Hematopoietic multipotent progenitor cell treated with erythropoietin and hydrocortisone succinate and interleukin-3 and kit ligand, for 17 days (in vitro differentiated cells): ENCODE measurements around the gene EIF4G3.

Source experiments
- DNase-seq: peaks from one replicate; pipeline ENCODE4 v3.0.0-alpha.2; 2015; ENCODE audit warnings: low spot score

The EIF4G3 gene

DNA sequence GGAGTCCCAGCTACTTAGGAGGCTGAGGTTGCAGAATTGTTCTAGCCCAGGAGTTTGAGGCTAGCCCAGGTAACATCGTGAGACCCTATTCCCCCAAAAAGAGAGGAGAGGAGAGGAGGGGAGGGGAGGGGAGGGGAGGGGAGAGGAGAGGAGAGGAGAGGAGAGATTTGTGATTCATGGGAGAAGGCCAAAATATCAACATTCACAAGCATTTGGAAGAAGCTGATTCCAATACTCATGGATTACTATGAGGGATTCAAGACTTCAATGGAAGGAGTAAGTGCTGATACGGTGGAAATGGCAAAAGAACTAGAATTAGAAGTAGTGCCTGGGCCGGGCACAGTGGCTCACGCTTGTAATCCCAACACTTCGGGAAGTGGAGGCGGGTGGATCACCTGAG lies 187.8 kb downstream of the EIF4G3 start:
- no peak for DNase-seq

DNA sequence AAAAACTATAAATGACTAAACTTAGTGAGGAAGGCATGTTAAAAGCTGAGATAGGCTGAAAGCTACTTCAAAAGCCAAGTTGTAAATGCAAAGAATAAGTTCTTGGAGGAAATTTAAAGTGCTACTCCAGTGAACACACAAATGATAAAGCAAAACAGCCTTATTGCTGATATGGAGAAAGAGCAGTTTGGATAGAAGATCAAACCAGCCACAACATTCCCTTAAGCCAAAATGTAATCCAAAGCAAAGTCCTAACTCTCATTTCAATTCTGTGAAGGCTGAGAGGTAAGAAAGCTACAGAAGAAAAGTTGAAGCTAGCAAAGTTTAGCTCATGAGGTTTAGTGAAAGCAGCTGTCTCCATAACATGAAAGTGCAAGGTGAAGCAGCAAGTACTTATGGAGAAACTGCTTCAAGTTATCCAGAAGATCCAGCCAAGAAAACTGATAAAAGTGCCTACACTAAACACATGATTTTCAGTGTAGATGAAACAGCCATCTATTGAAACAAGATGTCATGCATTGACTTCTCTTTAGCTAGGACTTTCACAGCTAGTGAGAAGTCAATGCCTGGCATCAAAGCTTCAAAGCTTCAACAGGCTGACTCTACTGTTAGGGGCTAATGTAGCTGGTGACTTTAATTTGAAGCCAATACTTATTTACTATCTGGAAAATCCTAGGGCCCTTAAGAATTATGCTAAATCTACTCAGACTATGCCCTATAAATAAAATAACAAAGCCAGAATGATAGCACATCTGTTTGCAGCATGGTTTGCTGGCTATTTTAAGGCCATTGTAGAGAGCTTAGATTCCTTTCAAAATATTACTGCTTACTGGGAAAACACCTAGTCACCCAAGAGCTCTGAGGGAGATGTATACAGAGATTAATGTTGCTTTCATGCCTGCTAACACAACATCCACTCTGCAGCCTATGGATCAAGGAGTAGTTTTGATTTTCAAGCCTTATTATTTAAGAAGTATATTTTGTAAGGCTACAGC lies 188.6 kb downstream of the EIF4G3 start:
- DNase-seq, result no peak

DNA sequence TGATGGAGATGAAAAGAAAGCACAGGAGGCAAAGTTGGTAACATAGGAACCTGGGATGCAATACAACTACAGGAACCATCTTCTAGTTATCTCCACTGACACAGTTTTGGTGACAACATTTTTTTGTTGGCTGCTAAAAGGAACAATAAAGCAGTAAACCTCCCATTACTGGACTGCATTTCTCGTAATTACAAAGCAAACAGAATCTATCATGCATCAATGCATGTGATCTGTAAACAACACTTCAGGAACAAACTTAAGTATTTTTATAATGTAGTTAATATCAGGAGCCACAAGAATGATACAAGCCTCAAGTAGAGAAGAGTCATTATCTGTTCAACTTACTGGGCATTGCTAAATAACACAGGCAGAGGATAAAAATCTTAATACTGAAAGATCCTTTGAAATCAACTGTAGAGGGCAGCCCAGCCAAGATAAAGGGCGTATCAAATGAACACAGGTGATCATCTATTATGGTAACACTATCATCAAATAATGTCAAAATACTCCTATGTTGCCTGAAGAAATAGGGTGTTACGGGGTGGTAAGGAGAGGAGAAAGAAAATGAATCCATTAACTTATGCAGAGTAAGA lies 193.3 kb downstream of the EIF4G3 start:
- no peak for DNase-seq

DNA sequence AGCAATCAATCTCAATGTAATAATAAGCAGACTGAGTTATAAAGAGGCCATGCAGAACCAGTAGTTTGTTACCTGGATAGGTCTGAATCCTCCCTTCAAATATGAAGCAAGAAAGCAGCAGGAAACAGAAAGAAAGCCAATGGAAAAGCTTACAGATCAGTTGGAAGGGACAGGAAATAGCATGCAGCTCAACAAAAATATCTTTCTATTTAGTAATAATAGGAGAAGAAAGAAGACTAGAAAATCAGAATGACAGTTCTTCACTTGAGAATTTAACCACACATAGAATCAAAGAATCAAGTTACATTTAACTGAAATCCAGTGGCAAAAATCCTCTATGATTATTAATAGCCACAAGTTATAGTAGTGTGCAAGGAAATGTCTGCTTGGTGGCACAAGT lies 194.4 kb downstream of the EIF4G3 start:
- no peak for DNase-seq

DNA sequence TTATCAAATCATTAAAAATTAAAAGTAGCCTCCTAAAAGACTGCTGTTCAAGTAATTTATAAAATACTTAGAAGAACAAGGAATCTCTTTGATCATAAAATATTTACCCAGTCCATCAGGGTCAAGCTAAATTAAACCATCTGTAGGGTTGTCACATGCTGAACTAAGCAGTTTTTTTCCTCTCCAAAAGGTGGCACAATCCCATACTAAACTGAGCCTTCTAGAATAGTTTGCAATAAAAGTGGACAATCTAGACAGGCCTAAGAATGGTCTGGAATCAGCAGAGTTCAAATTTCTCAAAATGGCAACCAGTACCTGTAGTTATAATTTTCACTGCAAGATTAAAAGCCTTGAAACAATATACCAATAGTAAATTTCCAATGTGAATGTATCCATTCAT lies 194.8 kb downstream of the EIF4G3 start:
- DNase-seq, result peak; percentile 25

DNA sequence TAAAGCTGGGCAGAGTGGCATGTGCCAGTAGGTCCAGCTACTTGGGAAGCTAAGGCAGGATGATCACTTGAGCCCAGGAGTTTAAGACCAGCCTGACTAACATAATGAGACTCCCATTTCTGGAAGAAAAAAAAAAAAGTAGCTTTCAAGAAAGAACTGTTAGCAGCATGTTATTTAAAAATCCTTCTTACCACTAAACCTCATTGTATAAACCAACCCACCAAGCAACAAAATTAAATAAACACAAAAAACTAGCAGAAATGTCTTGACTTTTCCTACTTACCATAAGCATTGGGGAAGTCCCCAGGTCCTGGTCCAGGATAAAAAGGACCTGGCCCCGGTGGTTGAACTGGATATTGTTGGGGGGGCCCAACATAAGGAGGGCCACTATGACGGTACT lies 196.6 kb downstream of the EIF4G3 start:
- DNase-seq, result no peak

DNA sequence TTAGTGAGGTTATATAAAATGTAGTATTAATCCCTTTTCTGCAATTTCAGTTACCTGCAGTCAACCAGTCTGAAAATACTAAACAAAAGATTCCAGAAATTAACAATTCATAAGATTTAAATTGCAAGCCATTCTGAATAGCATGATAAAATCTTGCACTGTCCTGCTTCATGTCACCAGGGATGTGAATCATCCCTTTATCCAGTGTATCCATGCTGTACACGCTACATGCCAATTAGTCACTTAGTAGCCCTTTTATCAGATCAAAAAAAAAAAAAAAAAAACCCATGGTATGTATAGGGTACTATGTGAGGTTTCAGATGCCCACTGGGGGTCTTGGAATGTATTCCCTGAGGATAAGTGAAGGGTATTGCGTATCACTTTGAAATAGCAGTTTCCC lies 198.3 kb downstream of the EIF4G3 start:
- no peak for DNase-seq

DNA sequence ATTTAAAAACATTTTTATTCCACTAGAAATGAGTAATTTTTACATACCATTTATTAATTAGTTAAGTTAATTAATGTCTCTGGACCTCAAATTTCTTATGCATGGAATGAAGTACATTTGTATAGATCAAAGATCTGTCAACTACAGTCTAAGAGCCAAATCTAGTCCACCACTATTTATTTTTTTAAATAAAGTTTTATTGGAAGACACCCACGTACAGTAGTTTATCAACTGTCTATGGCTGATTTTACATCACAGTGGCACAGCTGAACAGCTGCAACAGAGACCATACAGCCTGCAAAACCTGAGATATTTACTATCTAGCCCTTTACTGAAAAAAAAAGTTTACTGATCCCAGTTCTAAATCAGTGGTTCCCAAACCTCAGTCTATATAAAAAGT lies 201.0 kb downstream of the EIF4G3 start:
- no peak for DNase-seq

DNA sequence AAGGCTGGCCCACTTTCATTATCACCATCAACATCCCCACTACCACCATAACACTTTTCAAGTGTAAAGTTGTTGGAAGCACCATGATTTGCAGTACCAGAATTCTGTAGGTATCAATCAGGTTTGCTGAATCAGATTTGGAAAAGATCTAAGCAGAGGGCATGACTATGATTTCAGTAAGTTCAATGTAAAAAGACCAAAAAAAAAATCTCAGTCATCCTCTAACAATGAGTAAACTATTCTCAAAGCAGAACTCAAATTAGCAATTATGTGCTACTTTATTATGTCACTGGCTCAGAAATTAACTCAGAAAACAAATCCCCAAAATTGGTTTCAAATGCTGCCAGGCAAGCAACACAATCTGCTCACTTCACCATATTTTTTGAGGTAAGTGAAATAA lies 201.7 kb downstream of the EIF4G3 start:
- DNase-seq, result no peak

DNA sequence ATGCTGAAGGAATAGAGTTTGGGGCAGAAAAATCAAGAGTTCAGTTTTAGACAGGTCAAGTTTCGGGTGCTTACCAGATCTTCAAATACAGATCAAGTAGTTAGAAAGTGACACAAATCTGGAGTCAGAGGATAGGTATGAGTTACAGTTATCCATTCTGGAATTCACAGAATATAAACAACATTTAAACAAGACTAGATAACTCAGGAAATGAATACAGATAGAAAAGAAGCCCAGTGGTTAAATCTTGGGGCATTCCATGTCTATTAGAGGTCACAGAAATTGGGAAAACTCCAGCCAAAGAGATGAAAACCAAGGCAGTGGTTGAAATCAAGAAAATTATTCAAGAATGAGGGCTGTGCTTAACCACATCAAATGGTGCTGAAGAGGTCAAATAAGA lies 202.6 kb downstream of the EIF4G3 start:
- no peak for DNase-seq

DNA sequence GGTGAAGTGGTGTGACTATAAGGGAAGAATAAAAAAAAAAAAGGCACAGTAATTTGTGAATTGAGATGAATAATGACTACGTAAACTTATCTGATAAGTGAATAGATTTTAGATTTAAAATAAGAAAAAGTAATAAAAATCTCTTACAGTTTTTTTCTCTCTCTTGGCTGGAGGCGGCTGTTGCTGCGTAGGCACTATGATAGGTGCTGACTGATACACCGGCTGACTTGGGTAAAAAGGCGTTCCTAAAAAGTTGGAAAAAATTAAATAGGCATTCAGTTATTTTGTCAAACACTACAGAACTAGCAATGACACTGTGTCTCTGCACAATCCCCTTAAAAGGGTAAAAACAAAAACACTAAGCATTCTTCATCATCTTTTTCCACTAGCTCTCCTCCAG lies 203.8 kb downstream of the EIF4G3 start:
- DNase-seq, result no peak

DNA sequence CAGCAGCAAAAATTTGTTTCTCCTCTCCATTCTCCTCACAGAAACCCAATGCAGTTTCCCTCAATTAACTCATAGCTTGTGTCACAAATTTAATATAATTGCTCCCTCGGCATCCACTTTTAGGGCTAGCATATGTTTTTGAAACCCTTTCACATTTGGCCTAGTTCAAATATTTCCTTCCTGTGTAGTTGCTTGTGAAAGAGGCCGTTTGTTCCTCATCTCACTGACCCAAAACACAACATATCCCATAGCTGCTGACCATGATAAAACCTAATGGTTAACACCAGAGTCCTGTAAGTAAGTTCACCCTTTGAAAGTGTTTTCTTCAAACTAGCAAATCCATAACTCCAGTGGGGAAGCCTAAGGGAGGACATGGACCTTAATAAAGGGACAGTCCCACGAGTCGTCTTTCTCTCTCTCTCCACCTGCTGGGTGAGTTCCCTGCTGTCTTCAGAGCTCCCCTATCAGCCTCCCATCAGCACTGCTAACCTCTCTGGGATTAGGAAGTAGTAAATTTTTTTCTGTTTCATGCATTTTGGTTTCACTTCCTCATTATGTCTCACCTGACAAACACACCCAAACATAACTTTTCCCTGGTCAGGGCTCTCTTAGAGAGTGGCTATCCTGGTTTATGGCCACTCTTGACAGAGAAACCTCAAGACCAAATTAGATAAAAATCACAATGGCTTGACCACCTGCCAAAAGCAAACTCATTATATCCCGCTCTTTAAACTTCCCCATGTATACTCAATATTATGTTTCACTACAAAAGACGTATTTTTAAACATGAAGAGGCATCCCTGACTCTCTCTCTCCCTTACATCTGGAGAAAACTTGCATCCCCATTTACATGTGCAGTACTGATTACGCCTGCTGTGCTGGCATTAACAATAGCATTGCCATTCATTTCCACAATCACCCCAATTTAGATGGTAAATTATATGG lies 211.9 kb downstream of the EIF4G3 start:
- no peak for DNase-seq

DNA sequence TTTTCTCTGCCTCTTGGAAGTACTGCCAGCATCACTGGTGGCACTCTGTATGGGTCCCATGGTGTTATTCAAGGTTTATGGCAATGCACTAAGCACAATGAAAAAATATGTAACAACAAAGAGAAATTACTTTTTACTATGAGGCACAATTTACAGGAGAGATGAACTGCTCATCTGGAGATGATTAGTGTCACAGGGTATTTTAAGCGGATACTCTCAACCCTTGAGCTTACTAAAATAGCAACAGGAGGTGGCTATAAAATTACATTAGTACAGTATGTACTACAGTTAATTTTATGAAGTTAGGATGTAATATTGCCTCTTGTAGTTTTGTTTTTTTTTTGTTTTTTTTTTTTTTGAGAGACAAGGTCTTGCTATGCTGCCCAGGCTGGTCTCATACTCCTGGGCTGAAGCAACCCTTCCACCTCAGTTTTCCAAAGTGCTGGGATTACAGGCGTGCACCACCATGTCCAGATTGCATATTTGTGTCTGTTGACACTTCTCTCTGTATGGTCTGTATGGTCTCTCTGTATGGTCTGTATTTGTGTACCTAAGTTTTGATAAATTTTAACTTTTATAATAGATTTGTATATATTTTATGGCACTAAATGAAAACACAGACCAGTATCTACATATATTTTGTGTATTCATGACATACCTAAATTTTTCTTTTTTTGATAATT lies 214.0 kb downstream of the EIF4G3 start:
- no peak for DNase-seq

DNA sequence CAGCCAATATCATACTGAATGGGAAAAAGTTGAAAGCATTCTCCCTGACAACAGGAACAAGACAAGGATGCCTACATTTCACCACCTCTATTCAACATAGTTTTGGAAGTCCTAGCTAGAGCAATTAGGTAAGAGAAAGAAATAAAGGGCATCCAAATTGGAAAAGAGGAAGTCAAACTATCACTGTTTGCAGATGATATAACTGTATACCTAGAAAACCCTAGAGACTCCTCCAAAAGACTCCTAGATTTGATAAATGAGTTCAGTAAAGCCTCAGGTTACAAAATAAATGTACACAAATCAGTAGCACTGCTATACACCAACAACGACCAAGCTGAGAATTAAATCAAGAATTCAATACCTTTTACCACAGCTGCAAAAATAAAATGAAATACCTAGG lies 218.3 kb downstream of the EIF4G3 start:
- DNase-seq, result no peak

DNA sequence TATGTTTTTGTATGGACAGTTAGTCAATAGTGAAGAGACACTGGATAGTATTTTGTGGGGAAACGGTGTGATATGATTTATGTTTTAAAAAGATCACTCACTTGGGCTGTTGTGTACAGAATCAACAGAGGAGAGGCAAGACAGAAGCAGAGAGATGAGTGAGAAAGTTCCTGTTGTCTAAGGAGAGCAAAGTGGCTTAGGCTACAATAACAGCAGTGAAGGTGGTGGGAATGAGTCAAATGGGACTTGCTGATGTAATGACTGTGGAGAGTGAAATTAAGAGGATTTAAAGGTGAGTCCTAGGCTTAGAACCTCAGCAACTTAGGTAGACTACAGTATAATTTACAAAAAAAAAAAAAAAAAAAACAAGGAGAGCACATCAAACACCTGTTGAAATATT lies 220.4 kb downstream of the EIF4G3 start:
- DNase-seq, result no peak

DNA sequence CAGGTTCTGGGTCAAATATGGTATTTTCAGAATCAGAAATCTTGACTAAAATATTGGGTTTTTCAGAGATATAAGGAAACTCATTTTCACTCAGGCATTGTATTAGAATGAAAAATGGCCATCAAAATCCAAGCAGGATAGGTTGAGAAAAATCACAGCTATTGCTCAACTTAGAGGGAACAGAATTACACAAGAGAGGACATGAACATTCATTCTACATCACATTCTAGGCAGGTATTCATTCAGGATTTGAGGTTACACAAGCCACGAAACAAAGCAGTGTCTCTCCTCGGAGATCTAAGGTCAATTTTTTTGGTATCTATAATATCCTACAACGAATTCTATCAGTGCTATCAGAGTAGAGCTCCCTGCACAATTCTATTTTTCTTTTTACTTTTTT lies 226.0 kb downstream of the EIF4G3 start:
- no peak for DNase-seq

DNA sequence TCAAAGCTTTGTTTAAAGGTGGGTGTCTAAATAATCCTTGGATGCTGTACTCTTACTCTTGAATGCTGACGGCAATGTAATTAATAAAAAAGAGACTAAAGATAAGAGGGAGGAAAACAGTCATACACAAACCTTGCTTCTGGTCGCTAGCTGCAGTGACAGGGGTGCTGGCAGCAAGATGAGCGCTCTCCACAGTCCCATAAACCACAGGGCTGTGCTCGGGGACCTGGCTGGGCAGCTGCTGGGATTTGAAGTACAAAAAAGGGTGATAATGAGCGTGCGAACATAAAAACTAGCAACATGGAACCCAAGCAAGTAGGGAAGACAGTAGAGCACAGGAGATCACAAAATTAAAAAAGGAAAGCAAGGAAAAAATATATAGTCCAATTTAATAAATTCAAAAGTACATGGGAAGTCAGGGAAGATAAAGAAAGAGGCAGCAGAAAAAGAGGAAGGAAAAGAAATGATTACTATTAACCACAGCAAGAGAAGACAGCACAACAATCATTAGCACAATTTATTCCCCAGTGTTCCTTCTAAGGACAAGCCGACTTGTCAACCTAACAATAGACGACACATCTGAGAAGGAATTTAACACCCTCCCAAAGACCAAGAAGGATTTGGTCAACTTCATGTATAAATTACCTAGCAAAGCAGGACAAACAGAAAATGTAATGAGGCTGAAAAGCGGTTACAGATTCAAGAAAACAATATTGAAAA lies 226.7 kb downstream of the EIF4G3 start:
- no peak for DNase-seq

DNA sequence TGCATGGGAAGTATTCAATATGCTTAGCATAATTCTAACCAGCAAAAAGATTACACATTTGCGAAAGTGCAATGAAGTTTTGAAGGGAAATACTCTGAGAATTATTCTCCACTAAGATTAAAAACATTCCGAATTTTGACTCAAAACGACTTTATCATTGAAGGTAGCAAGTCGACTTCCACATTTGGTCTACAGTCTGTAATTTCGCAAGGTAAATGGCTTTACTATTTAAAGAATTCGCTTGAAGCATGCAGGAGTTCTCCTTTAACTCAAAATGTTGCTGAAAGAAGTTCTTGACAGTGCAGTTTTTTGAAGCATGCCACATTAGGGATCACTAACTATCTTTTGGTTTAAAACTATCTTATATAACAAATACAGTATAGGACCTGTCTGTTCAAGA lies 228.6 kb downstream of the EIF4G3 start:
- DNase-seq, result no peak

DNA sequence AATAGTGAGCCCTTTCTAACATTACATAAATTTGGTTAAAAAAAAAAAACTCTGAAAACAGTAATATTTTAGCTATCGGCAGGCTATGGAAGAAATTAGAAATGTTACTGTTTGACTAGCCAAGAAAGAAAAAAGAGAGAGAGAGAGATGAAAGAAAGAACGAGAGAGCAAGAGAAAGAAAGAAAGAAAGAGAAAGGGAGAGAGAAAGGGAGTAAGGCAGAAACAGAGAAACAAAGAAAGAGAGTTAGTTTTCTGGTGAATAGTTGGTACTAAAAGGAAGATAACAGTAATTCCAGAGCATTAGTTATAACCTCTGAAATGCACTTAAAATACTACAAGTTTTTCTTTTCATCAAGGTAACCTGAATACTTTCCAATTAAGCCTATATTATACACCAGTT lies 229.3 kb downstream of the EIF4G3 start:
- no peak for DNase-seq

DNA sequence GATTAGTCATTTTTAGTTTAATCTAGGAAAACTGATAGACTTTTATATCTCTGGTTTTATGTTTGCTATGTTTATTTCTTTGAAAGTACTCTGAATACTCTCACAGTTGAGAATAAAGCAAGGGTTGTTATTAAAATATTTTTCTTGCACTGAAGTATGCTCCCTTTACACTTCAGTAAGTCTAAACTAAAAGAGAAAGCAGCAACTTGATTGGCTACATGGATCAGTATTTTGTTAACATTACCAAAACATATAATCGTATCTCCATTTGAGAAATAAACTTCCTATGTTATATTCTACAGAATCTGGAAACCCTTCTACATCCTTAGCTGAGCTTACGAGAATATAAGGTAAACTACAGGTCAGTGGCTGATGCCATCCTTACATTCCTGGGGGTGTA lies 240.1 kb downstream of the EIF4G3 start:
- no peak for DNase-seq

DNA sequence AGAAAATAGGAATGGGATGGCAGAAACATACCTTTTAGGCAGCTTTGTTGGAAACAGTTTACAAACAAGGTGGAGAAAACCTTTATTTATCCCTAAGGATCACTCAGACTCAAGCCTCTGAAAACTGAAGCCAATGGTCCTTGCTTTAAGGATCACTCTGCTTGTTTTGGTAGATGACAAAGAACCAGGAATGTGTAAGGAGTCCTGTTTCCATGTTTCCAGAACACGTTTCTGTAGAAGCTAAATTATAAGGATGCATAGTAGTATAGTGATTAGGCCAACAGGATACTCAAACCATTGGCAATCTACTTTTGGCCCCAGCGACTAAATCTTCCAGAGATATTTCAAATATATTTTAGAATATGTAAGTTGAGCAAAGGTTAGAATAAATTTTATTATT lies 240.5 kb downstream of the EIF4G3 start:
- DNase-seq, result no peak
